Fibroblast of skin of left biceps (primary cell): Measurements from ENCODE around the gene PAM16.

Source experiments
- DNase-seq, 2 experiments: peaks; one replicate each; pipeline ENCODE4 v3.0.0-alpha.2; 2013; ENCODE audit warnings: low read depth in 2 of 2

Gene PAM16

DNA sequence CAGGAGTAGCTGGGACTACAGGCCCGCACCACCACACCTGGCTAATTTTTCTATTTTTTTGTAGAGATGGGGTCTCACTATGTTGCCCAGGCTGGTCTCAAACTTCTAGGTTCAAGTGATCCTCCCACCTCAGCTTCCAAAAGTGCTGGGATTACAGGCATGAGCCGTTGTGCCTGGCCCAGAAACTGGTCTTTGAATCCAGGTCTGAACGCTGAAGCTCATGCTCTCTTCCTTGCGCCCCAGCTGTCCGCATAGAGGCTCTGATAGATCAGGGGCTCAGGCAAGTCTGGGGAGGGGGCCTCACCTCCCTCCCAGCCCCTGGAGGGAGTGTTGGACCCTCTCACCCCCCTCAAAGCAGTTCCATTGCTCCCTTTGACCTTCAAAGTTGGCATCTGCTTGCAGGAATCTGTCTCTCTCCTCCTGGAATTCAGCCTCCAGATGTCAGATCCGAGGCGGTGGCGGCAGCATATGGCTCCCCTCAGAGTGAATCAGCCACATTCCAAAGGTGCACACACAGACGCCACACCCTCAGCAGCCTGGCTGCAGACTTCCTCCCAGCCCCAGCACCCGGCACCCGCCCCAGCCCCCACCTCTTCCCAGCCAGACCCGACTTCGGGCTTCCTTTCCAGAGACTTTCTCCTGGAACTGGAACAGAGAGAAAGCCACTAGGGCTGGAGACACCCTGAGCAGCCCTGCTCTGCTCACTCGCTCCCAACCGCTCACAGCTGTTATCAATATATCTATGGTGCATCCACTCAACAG lies 52.2 kb downstream of the PAM16 start:
- peak; percentile 86 to 87 for DNase-seq

DNA sequence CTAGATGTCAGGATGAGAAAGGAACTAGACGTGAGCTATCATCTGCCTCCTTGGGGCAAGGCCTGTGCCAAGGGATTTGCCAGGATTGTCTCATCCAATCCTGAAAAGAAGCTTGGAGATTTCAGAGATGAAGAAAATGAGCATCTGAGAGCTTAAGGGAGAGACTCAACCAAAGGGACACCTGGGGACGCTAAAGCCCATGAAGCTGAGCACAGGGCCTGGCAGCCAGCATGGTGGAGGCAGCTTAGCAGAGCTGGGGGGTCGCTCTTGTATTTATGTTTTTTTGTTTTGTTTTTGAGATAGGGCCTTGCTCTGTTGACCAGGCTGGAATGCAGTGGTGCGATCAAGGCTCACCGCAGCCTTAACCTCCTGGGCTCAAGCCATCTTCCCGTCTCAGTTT lies 53.6 kb downstream of the PAM16 start:
- DNase-seq: no peak

DNA sequence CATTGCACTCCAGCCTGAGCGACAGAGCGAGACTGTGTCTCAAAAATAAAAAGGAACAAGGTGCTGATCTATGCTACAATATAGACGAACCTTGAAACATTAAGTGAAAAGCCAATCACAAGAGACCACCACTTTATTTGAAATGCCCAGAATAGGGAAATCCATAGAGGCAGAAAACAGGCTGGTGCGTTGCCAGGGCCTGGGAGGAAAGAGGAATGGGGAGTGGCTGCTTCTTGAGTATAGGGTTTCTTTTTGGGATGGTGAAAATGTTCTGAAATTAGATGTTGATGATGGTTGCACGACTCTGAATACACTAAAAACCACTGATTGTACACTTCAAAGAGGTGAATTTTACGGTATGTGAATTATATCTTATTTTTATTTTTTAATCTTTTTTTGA lies 55.5 kb downstream of the PAM16 start:
- DNase-seq: no peak

DNA sequence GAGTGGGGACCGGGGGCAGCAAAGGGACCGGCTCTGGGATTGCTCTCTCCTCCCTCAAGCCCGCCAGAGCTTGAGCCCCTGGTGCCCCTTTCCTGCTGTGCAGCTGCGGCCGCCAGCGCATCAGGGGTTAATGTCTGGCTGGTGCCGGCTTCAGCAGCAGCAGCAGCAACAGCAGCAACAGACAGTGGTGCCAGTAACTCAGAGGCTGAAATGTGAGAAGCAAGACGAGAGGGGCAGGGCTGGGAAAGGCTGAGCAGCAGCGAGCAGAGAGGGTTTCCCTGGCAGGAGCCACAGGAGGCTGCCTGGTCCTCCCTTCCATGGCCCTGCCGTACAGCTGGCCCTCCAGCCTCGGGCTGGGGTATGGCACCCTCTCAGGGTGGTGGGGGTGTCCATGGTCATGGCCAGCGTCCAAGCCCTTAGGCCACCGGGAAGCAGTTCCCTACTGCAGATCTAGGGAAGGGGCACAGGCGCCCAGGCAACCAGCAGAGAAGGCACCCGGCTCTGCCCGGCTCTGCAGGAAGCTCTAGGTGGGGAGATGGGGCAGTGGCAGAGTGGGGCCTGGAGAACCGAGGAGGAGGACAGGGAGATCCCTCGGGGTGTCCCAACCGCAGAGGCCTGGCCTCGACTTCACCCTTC lies 57.2 kb downstream of the PAM16 start:
- DNase-seq: no peak

DNA sequence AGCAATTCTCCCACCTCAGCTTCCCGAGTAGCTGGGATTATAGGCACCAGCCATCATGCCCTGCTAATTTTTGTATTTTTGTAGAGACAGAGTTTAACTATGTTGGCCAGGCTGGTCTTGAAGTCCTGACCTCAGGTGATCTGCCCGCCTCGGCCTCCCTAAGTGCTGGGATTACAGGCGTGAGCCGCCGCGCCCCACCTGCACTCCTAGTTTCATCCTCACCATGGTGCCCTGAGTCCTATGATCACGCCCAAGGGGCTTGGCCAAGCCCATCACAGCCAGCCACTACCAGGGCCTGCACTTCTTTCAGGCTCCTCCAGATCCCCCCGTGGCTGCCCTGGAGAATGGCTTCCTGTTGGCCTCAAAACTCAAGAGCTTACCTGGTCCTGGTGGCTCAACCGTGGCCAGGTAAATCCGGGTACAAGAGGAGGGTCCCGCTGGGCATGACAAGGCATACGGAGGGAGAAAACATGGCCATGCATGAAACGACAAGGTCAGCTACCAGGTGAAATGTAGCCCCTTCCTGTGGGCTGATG lies 57.9 kb downstream of the PAM16 start:
- no peak for DNase-seq

DNA sequence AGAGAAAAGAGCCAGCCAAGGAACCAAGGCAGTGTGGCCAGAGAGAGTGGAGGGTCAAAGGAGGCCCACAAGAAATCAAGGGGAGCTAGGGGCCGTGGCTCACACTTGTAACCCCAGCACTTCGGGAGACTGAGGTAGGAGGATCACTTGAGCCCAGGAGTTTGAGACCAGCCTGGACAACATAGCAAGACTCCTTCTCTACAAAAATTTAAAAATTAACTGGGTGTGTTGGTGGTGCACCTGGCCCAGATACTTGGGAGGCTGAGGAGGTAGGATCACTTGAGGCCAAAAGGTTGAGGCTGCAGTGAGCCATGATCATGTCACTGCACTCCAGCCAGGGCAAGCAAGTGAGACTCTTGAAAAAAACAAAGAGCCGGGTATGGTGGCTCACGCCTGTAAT lies 59.4 kb downstream of the PAM16 start:
- DNase-seq: no peak
